BLaER1 treated with 17β-estradiol and CSF1 and Interleukin-3, amounts not matched to agents 10 nM and 100 nM (cell line): ENCODE measurements around the gene ZNF525.
"Not testable (repeated sequence)": the region's sequence is repeated elsewhere in the genome, so short reads cannot be mapped to it uniquely, and the experiment has no call there.

Source experiments
- H3K27ac ChIP-seq, 11 experiments: shearing (Covaris generic); formaldehyde crosslinking; 2 replicates each; pipeline ENCODE4 v1.8.1; 2022
- H3K27me3 ChIP-seq, 11 experiments: shearing (Covaris generic); formaldehyde crosslinking; 2 replicates each; pipeline ENCODE4 v1.8.1; 2022
- H3K36me3 ChIP-seq, 11 experiments: shearing (Covaris generic); formaldehyde crosslinking; 2 replicates each; pipeline ENCODE4 v1.8.1; 2022
- H3K4me1 ChIP-seq, 10 experiments: shearing (Covaris generic); formaldehyde crosslinking; 2 replicates each; pipeline ENCODE4 v1.8.1; 2022
- H3K4me2 ChIP-seq, 11 experiments: shearing (Covaris generic); formaldehyde crosslinking; 2 replicates each; pipeline ENCODE4 v1.8.1; 2022
- H3K4me3 ChIP-seq, 10 experiments: shearing (Covaris generic); formaldehyde crosslinking; 2 replicates each; pipeline ENCODE4 v1.8.1; 2022
- H3K9ac ChIP-seq, 11 experiments: shearing (Covaris generic); formaldehyde crosslinking; 2 replicates each; pipeline ENCODE4 v1.8.1; 2022
- H3K9me3 ChIP-seq, 11 experiments: shearing (Covaris generic); formaldehyde crosslinking; replicated peaks in 1 of 11; 2 replicates each; pipeline ENCODE4 v1.8.1; 2022
- H4K20me1 ChIP-seq, 11 experiments: shearing (Covaris generic); formaldehyde crosslinking; 2 replicates each; pipeline ENCODE4 v1.8.1; 2022
- Cebpa-rat ChIP-seq, 11 experiments: shearing (Covaris generic); IDR thresholded peaks; 2 replicates each; pipeline ENCODE4 v1.8.1; 2022

Gene ZNF525

DNA sequence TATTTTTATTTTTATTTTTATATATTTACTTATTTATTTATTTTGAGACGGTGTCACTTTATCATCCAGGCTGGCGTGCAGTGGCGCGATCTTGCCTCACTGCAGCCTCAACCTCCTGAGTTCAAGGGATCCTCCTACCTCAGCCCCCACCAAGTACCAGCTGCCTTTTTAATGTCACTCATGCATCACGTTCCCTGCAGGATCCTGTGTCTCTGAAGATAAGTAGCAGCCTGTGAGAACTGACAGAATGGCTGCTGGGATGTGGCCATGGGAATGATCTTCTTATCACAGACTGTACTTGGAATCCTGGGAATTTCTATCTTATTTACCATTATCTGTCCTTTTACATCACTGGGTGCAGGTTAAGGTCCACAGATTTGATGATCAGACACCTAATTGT, 57.0 kb downstream of the ZNF525 start:
- Histone ChIP-seq H3K27ac (no peak overlapping the region), H3K9me3 (peaks cover 0 to 13% (median 9%) of the 10 kb centered on the region in 11 experiments; a peak in 12 of 22 replicates), H3K4me2 (no peak overlapping the region), H3K4me3 (no peak overlapping the region), H3K4me1 (no peaks in the 10 kb centered on the region), H3K27me3 (no peaks in the 10 kb centered on the region), H3K9ac (no peak overlapping the region), H3K36me3 (peaks cover 0 to 6% (median 0%) of the 10 kb centered on the region in 11 experiments; a peak in 3 of 22 replicates), H4K20me1 (no peaks in the 10 kb centered on the region)
- TF ChIP-seq Cebpa-rat (IDR thresholded peaks at IDR 0.05), result no peak

DNA sequence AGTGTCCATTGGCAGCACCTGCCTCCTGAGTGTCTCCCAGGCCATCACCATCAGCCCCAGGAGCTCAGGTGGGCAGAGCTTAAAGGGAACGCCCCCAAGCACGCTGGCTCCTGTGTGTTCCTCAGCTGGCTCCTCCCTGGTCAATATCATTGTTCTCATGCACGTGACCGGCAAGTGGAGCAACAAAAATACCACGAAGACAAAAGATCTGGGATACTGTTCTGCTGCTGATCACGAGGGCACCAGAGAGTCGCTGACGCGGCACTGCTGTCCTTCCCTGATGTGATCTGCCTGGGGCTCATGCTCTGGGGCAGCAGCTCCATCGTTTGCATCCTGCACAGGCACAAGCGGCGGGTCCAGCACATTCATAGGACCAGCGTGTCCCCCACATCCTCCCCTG, 57.6 kb downstream of the ZNF525 start:
- H3K4me3 ChIP-seq, H3K36me3 ChIP-seq, H3K27me3 ChIP-seq, H3K4me1 ChIP-seq, H4K20me1 ChIP-seq, H3K27ac ChIP-seq, H3K9me3 ChIP-seq, H3K4me2 ChIP-seq, H3K9ac ChIP-seq: not testable (repeated sequence)

DNA sequence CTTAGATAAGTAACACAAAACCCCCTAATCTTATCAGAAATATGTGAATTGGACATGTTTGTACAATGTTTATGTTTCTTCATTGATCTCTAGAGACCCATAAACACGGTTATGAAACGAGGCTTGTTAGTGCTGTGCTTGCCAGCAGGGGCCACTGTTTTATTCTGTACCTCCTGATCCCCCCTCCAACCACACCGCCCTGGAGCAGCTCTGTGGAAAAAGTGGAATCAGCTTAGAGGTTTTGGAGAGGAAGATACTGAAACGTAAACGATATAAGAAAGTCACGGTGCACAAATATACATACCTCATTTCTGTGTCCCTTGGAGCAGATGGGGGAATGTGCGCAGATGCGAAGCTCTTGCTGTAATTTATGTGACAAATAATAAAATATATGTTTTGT, 58.2 kb downstream of the ZNF525 start:
- H3K4me3 ChIP-seq, H3K27ac ChIP-seq, H3K36me3 ChIP-seq, H3K27me3 ChIP-seq, H3K4me2 ChIP-seq, H4K20me1 ChIP-seq, H3K4me1 ChIP-seq, H3K9me3 ChIP-seq, H3K9ac ChIP-seq: not testable (repeated sequence)

DNA sequence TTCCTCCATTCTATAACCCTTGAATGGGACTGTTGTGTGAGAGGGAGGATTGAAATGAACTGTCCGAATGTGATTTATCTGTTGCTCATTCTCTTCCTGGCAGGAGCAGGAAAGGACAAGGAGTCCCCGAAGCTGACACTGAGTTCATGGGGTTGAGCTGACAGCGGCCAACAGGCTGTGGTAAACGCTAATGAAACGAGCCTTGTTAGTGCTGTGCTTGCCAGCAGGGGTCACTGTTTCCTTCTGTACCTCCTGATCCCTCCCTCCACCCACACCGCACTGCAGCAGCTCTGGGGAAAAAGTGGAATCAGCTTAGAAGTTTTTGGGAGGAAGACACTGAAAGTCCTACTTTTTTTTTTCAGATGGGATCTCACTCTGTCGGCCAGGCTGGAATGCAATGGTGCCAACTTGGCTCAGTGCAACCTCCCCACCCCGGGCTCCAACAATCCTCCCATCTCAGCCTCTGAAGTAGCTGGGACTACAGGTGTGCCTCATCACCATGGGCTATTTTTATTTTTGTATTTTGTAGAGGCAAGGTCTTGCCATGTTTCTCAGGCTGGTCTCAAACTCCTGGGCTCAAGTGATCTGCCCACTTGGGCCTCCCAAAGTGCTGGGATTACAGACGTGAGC, 59.6 kb downstream of the ZNF525 start:
- H3K36me3 ChIP-seq, result no peaks in the 10 kb centered on the region
- no peaks in the 10 kb centered on the region for H3K9me3 ChIP-seq
- no peak overlapping the region for H3K4me3 ChIP-seq
- no peak overlapping the region for H3K27ac ChIP-seq
- no peaks in the 10 kb centered on the region for H3K27me3 ChIP-seq
- H3K9ac ChIP-seq, result no peak overlapping the region
- H3K4me1 ChIP-seq, result no peaks in the 10 kb centered on the region
- H3K4me2 ChIP-seq, result no peak overlapping the region
- H4K20me1 ChIP-seq, result no peaks in the 10 kb centered on the region
- TF ChIP-seq Cebpa-rat (IDR thresholded peaks at IDR 0.05), result no peak

DNA sequence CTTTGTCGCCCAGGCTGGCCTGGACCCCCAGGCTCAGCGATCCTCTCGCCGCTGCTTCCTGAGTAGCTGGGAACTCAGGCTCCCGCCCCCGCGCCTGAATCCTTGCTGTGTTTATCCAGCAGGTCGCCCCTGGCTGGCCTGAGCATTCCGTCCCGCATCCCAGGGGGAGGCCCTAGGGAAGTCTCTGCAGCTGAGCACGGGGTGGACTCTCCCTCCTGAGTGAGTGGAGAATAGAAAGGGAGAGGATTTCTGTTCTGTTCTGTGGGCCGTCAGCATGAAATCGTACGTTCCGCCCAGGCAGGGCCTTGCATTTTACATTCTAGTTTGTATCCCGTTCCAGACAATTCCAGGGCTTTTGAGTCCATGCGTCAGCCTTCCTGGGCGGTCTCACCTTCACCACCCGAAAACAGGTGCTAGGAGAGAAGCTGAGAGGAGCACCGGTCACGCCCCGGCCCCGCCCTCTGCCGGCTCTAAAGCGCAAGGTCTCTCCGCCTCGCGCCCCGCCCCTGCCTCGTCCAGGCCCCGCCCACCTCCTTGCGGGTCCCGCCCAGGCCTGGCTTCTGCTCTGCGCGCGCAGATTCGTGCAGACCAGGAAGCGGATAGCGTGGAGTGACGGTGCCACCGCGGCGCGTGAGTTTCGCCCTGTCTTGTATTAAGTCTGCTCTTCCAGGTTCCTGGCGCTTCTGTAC, 66.0 kb downstream of the ZNF525 start, which contains the start of gene ZNF761:
TSS of gene ZNF761 (plus strand) at position 586 of the 689 bp plus-strand sequence. CDS start 15,285 bp downstream, outside the sequence.
- H3K4me1 ChIP-seq, result peaks cover 10 to 17% (median 15%) of the 10 kb centered on the region in 10 experiments; a peak in 17 of 20 replicates
- TF ChIP-seq Cebpa-rat (IDR thresholded peaks at IDR 0.05), result no peak
- H3K36me3 ChIP-seq, result peaks cover 31 to 34% (median 32%) of the 10 kb centered on the region in 11 experiments
- no peaks in the 10 kb centered on the region for H3K27me3 ChIP-seq
- peak within 1 kb of the TSS; percentile 79 to 89 (median 86) for H3K27ac ChIP-seq
- peak within 1 kb of the TSS; percentile 78 to 95 (median 87) for H3K4me2 ChIP-seq
- H3K9ac ChIP-seq, result peak within 1 kb of the TSS; percentile 85 to 96 (median 92)
- peaks cover 0 to 5% (median 0%) of the 10 kb centered on the region in 11 experiments; a peak in 4 of 22 replicates for H4K20me1 ChIP-seq
- H3K4me3 ChIP-seq, result peak within 1 kb of the TSS; percentile 78 to 95 (median 92)
- peaks cover 20 to 33% (median 28%) of the 10 kb centered on the region in 11 experiments; a peak in 21 of 22 replicates for H3K9me3 ChIP-seq

DNA sequence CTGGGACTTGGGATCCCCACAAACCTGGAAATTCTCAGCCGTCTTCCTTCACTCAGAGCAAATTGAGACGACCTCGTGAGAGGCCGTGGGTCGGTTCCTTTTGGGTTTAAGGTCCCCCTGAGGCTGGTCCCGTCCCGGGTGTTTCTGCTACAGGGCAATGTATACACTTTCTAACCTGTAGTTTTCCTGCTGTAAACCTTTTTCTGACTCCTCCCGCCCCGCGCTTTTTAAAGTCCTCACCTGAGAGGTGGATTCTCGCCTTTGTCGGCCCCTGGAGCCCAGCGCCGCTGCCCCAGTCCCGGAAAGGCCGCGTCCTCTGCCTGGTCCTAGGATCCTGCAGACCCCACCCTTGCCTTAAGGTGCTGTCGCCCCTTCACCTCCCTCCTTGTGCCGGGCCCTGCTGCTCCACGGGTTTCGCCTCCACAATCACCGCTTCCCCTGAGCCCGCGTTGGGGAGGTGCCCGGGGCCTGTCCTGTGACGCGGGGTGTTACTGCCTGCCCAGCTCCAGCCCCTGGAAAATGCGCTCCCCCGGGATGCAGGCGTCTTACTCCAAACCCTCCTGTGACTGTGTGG, 66.7 kb downstream of the ZNF525 start:
- Histone ChIP-seq H3K4me2 (peak overlapping the region; percentile 73 to 95 (median 83)), H3K36me3 (peaks cover 37 to 40% (median 38%) of the 10 kb centered on the region in 11 experiments), H3K27ac (peak overlapping the region; percentile 79 to 89 (median 86)), H3K9me3 (peaks cover 26 to 39% (median 33%) of the 10 kb centered on the region in 11 experiments; a peak in 21 of 22 replicates), H3K27me3 (no peaks in the 10 kb centered on the region), H3K9ac (peak overlapping the region; percentile 85 to 96 (median 92)), H3K4me1 (peaks cover 10 to 17% (median 15%) of the 10 kb centered on the region in 10 experiments; a peak in 17 of 20 replicates), H3K4me3 (peak overlapping the region; percentile 78 to 95 (median 92)), H4K20me1 (peaks cover 0 to 9% (median 0%) of the 10 kb centered on the region in 11 experiments; a peak in 4 of 22 replicates)
- TF ChIP-seq Cebpa-rat (IDR thresholded peaks at IDR 0.05), result no peak
